Hepatic stellate cell (primary cell): ENCODE measurements around the gene PTGFR.

Experiments
- DNase-seq: peaks from one replicate; pipeline ENCODE4 v3.0.0; 2011; ENCODE audit warnings: low spot score

Gene PTGFR

GRCh38 chr1:78520216-78520615, 29.4 kb downstream of the PTGFR start:
- DNase-seq = no peak

GRCh38 chr1:78520843-78521242, 30.1 kb downstream of the PTGFR start:
- no peak for DNase-seq

GRCh38 chr1:78522136-78522535, 31.4 kb downstream of the PTGFR start:
- no peak for DNase-seq

GRCh38 chr1:78526496-78526895, 35.7 kb downstream of the PTGFR start:
- DNase-seq = no peak

- DNase-seq = no peak
These were observed 36.9 kb downstream of the PTGFR start for GRCh38 chr1:78527706-78528105.

- DNase-seq = no peak
These were observed 42.8 kb downstream of the PTGFR start for GRCh38 chr1:78533527-78533926.

GRCh38 chr1:78535286-78535685, 44.5 kb downstream of the PTGFR start:
- no peak for DNase-seq

GRCh38 chr1:78536427-78536826, 45.7 kb downstream of the PTGFR start:
- no peak for DNase-seq

- no peak for DNase-seq
These were observed 49.3 kb downstream of the PTGFR start for GRCh38 chr1:78540048-78540447.

GRCh38 chr1:78541479-78541878, 50.7 kb downstream of the PTGFR start:
- DNase-seq = no peak

GRCh38 chr1:78543941-78544643, 53.3 kb downstream of the PTGFR start:
- DNase-seq = no peak

GRCh38 chr1:78547081-78547480, 56.3 kb downstream of the PTGFR start:
- no peak for DNase-seq

- no peak for DNase-seq
These were observed 58.6 kb downstream of the PTGFR start for GRCh38 chr1:78549331-78549730.

GRCh38 chr1:78549891-78550290, 59.1 kb downstream of the PTGFR start:
- no peak for DNase-seq

GRCh38 chr1:78553859-78554258, 63.1 kb downstream of the PTGFR start:
- no peak for DNase-seq

- no peak for DNase-seq
These were observed 64.1 kb downstream of the PTGFR start for GRCh38 chr1:78554840-78555239.

- DNase-seq = no peak
These were observed 68.9 kb downstream of the PTGFR start for GRCh38 chr1:78559680-78560079.

GRCh38 chr1:78560811-78561210, 70.0 kb downstream of the PTGFR start:
- no peak for DNase-seq

- DNase-seq = no peak
These were observed 71.1 kb downstream of the PTGFR start for GRCh38 chr1:78561856-78562255.

GRCh38 chr1:78565393-78565792, 74.6 kb downstream of the PTGFR start:
- DNase-seq = no peak

- DNase-seq = no peak
These were observed 79.8 kb downstream of the PTGFR start for GRCh38 chr1:78570539-78570938.

- no peak for DNase-seq
These were observed 86.7 kb downstream of the PTGFR start for GRCh38 chr1:78577257-78578100.

- no peak for DNase-seq
These were observed 95.8 kb downstream of the PTGFR start for GRCh38 chr1:78586572-78586971.

- no peak for DNase-seq
These were observed 96.4 kb downstream of the PTGFR start for GRCh38 chr1:78587211-78587610.
